ENCODE data around the gene RTBDN.
"Not testable (repeated sequence)": the region's sequence is repeated elsewhere in the genome, so short reads cannot be mapped to it uniquely, and the experiment has no call there.

Gene RTBDN

GRCh38 chr19:12847159-12848139 is 13.1 kb upstream of the RTBDN start:
- DNase-seq (ENCODE audit: low read depth): peak; percentile 67
- H3K4me3 ChIP-seq (ENCODE audit: low read length): peak overlapping the region; percentile 33
- TF ChIP-seq, protein P1, sequence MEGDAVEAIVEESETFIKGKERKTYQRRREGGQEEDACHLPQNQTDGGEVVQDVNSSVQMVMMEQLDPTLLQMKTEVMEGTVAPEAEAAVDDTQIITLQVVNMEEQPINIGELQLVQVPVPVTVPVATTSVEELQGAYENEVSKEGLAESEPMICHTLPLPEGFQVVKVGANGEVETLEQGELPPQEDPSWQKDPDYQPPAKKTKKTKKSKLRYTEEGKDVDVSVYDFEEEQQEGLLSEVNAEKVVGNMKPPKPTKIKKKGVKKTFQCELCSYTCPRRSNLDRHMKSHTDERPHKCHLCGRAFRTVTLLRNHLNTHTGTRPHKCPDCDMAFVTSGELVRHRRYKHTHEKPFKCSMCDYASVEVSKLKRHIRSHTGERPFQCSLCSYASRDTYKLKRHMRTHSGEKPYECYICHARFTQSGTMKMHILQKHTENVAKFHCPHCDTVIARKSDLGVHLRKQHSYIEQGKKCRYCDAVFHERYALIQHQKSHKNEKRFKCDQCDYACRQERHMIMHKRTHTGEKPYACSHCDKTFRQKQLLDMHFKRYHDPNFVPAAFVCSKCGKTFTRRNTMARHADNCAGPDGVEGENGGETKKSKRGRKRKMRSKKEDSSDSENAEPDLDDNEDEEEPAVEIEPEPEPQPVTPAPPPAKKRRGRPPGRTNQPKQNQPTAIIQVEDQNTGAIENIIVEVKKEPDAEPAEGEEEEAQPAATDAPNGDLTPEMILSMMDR (conservative IDR thresholded peaks at IDR 0.05; ENCODE audit: low read length): peak; percentile 64

GRCh38 chr19:12846613-12847012 is 12.2 kb upstream of the RTBDN start:
- not testable (repeated sequence) for H3K4me3 ChIP-seq (ENCODE audit: low read length); DNase-seq (ENCODE audit: low read depth)

DNA sequence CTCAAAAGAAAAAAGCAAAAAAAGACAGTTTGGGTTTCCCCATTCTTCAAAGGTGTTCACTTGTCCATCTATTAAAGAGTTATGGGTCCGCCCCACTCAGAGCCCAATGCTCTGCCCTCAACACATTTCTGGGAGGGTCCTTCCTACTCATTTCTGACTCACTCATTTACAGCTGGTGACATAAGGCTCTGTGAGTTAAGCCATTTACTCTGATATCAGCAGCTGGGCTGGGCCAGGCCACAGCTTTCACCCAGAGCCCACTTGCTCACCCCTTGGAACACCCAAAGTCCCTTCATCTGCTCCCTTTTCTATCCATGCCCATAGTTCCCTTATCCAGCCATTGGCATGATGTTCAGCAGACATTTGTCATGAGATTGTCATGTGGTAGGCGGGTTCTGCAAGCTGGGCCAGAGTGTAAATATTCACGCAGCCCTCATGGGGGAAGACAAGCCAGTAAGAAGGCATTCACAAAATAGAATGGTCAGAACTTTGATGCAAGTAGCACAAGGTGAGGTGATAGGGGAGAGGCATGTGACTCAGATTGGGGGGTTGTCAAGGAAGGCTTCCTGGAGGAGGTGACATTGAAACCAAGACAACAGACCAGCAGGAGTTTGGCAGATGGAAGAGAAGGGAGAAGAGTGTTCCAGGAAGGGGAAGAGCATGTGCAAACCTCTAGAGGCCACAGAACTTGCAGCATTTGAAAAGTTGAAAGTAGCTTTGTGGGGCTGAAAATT is 9.8 kb upstream of the RTBDN start:
- TF ChIP-seq, protein P1 (conservative IDR thresholded peaks at IDR 0.05; ENCODE audit: low read length): no peak
- H3K4me3 ChIP-seq (ENCODE audit: low read length): no peak overlapping the region
- no peak for DNase-seq (ENCODE audit: low read depth)

- no peak for DNase-seq (ENCODE audit: low read depth)
- H3K4me3 ChIP-seq (ENCODE audit: low read length): no peak overlapping the region
- TF ChIP-seq, protein P1 (conservative IDR thresholded peaks at IDR 0.05; ENCODE audit: low read length): no peak
Observed at GRCh38 chr19:12843328-12843727, 8.9 kb upstream of the RTBDN start.

- no peak overlapping the region for H3K4me3 ChIP-seq (ENCODE audit: low read length)
- TF ChIP-seq, protein P1 (conservative IDR thresholded peaks at IDR 0.05; ENCODE audit: low read length): no peak
- DNase-seq (ENCODE audit: low read depth): no peak
Observed at GRCh38 chr19:12842511-12842910, 8.1 kb upstream of the RTBDN start.

DNA sequence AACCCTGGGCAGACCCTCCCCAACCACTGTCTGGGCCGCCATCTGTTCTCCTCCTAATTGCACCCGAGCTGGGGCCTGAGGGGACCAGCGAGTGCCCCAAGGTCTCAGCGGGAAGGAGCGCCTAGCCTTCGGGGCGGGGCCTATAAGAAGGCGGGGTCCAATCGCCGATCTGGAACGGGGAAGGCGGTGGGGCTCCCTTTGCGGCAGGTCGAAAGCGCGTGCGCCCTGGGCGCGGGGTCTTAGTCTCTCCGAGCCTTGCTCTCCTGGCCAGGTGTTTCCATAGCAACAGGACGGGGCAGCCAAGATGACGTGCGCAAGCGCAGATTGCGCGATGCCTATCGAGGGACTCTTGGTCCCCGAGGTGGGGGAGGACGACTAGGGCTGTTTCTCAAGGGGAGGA is 6.7 kb upstream of the RTBDN start:
- no peak for DNase-seq (ENCODE audit: low read depth)
- TF ChIP-seq, protein P1 (conservative IDR thresholded peaks at IDR 0.05; ENCODE audit: low read length): no peak
- peak overlapping the region; percentile 34 for H3K4me3 ChIP-seq (ENCODE audit: low read length)

Measured in AG10803 (cell line).